NB4 (cell line): Measurements from ENCODE around the gene NYAP2.

Experiments
- DNase-seq: peaks from one replicate; pipeline ENCODE4 v3.0.0; 2010; ENCODE audit warnings: low read depth
- H3K4me3 ChIP-seq: one replicate; pipeline ENCODE4 v1.5.1; 2011; ENCODE audit warnings: mild to moderate bottlenecking, low read depth, low read length, moderate library complexity
- MYC ChIP-seq: IDR thresholded peaks from 2 replicates; pipeline ENCODE4 v1.6.1; 2011; ENCODE audit warnings: low read depth, low read length
- POLR2A ChIP-seq: IDR thresholded peaks from 2 replicates; pipeline ENCODE4 v1.6.1; 2011; ENCODE audit warnings: mild to moderate bottlenecking; ENCODE audit not compliant: insufficient read length; ENCODE audit errors: extremely low read depth
- TF ChIP-seq, protein P1 (sequence below): IDR thresholded peaks from 2 replicates; pipeline ENCODE4 v1.6.1; 2011; ENCODE audit warnings: low read depth, low read length
- TF ChIP-seq, protein P2 (sequence below): IDR thresholded peaks from one replicate; pipeline ENCODE4 v1.5.1; 2012; ENCODE audit warnings: low read depth, low read length

NYAP2 gene

DNA sequence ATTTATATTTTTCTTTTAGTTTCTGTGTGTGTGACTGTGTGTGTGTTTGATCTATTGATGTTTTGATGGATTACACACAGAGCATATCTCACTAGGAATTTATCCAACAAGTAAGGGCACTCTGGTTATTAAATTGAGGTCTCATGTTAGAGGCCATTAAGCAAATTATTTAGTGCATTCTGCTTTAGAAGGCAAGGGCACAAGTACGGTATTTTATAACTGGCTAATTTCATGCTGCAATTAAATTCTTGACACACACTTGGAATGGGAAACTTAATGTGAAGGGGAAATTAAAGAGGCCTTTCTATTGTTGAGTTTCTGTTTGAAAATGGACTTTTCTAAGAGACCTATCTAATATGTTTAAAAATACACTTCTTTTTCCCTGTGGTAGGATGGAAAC, 25.8 kb downstream of the NYAP2 start:
- no peak for DNase-seq
- no peak overlapping the region for H3K4me3 ChIP-seq
- TF ChIP-seq MYC: no peak
- TF ChIP-seq, protein P1, sequence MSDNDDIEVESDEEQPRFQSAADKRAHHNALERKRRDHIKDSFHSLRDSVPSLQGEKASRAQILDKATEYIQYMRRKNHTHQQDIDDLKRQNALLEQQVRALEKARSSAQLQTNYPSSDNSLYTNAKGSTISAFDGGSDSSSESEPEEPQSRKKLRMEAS: no peak
- TF ChIP-seq, protein P2, sequence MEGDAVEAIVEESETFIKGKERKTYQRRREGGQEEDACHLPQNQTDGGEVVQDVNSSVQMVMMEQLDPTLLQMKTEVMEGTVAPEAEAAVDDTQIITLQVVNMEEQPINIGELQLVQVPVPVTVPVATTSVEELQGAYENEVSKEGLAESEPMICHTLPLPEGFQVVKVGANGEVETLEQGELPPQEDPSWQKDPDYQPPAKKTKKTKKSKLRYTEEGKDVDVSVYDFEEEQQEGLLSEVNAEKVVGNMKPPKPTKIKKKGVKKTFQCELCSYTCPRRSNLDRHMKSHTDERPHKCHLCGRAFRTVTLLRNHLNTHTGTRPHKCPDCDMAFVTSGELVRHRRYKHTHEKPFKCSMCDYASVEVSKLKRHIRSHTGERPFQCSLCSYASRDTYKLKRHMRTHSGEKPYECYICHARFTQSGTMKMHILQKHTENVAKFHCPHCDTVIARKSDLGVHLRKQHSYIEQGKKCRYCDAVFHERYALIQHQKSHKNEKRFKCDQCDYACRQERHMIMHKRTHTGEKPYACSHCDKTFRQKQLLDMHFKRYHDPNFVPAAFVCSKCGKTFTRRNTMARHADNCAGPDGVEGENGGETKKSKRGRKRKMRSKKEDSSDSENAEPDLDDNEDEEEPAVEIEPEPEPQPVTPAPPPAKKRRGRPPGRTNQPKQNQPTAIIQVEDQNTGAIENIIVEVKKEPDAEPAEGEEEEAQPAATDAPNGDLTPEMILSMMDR: no peak
- no peak for TF ChIP-seq POLR2A

DNA sequence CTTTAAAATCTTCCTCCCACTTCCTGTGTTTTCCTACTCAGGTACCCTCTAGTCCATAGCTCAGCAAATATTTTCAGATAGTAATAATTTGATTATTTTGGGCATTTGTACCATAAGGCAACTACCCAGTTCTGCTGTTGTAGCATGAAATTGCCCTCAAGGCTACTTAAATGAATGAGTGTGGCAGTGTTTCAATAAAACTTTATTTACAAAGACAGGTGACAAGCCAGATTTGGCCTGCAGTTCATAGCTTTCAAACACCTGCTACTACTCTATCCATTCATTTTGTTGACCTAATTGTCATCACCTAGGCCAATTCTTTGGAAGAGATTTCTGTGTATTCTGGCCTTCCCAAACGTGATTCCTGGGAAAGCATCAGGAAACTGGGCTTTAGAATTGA, 28.9 kb downstream of the NYAP2 start:
- TF ChIP-seq, protein P1: no peak
- TF ChIP-seq MYC (no peak), POLR2A (no peak)
- TF ChIP-seq, protein P2: no peak
- no peak for DNase-seq
- no peak overlapping the region for H3K4me3 ChIP-seq

DNA sequence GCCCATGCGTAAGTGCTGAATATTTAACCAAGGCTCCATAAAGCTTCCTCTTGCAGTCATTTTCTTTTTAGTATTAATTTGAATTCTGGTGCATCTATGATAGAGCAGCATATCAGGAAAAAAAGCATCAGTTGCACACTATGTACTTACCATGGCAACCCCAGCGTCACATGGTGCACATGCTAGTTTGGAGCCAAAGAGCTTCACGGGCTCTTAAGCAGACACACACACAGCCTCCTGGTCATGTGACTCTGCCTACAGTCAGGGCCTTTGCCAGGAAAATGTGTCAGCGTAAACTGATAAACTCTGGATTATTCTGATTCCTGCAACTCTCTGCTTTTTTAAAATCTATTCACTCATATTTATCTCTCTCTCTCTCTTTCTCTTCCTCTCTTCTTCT, 30.2 kb downstream of the NYAP2 start:
- TF ChIP-seq, protein P2: no peak
- TF ChIP-seq MYC (no peak), POLR2A (no peak)
- TF ChIP-seq, protein P1: no peak
- H3K4me3 ChIP-seq: no peak overlapping the region
- no peak for DNase-seq

DNA sequence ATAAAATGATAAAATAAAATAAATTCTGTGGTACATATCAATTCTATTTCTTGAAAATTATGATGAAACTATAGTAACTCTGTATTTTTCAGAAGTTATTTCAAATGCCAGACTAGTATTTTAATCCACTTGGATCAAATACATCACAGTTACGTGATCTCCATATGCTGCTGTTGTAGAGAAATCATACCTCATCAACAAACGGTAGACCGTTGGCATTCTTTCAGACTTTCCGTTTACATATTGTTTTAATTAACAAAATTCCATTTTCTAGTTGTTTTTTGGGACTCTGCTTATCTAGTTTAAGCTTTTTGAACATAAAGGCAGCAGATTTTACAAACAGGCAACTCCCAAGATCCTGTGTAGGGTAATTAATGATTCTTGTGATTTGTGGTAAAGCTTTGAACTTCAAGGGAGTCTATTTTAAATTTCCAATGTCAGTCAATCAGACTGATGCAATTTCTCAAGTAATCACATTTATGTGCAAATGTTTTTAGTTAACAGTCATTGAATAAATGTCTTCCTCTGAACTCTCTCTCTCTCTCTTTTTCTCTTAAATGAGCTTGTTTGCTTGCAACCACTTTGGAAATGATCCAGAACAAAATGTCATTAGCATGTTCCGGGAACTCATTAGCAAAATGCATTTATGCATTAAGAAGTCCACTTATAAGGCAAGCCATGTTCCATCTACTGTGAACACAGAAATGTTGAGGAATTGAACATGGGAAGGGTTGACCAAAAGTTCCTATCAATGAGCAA, 31.8 kb downstream of the NYAP2 start:
- no peak for DNase-seq
- H3K4me3 ChIP-seq: no peak overlapping the region
- no peak for TF ChIP-seq POLR2A
- TF ChIP-seq, protein P1: no peak
- TF ChIP-seq MYC: no peak
- TF ChIP-seq, protein P2: no peak

DNA sequence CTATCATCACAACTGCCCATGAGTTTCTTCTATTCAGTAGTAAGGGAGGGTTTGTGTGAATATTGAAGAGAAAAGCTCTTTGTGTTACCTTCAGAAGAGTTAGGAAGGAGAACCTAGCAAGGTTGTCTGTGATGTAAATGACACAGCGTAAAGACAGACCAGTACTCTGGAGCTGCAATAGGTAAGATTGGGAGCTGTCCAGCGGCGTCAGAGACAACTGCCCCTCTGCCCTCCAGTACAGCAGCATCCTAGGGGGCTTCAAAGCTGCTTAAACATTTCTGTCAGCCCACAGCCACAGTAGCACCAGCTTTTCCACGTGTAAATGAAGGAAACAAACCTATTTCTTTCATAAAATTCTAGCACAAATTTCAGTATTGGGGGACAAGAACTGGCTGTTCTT, 34.5 kb downstream of the NYAP2 start:
- H3K4me3 ChIP-seq: no peak overlapping the region
- DNase-seq: no peak

More for the DNA sequence above, 34.5 kb downstream of the NYAP2 start:
- TF ChIP-seq POLR2A (no peak), MYC (no peak)
- TF ChIP-seq, protein P1: no peak
- TF ChIP-seq, protein P2: no peak
